IPS DF 4.7 (cell line): ENCODE data around the gene IL16.

Source experiments
- DNase-seq: peaks from one replicate; pipeline ENCODE4 v3.0.0-alpha.2; 2013; ENCODE audit warnings: low spot score; ENCODE audit errors: extremely low read depth

Gene IL16

GRCh38 chr15:81274255-81274654, 77.6 kb downstream of the IL16 start:
- no peak for DNase-seq

- DNase-seq = peak; percentile 88
Measured at GRCh38 chr15:81274931-81275707, 78.4 kb downstream of the IL16 start.

DNA sequence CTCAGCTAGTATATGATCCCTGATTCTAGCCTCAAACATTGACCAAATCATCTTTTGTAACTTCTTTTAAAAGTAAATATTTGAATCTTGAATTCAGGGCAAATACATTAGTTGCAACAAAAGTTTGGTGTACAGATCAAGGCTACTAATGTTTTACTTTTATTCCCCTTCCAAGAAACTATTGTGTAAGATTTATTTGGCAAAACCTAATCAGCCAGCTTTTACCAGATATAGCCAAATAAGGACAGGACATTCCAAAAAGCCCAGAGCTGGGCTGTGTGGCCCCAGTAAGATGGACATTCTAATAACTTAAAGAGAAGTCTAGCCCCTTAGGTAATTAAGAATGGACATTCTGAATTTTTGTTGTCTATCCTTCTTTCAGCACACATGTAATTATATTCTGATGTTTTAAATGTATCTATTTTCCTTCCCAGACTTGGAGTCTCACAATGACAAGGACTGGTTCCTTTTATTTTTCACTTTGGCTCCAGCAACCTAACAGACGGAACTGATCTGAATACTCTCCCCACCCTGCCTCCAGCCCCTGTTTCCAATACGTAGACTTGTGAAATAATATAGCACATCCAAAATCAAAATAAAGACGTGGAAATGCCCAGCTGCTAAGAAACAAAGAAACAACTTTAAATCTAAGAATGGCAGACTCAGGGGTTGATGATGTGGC, 79.2 kb downstream of the IL16 start:
- DNase-seq = no peak

DNA sequence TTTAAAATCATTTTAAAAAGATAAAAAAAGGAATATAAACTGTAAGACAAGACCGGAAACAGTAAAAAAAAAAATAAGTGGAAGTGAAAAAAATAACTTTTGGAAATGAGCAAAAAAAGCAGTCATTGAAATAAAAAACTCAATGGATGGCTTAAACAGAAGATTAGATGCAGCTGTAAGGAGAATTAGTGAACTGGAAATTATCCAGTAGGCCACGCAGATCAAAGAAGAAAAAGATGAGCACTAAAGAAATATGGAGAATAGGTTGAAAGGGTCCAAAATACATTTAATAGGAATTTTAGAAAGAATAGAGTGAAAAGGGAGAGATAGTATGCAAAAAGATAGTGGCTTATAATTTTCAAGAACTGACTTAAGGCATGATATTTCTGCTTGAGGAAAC, 80.3 kb downstream of the IL16 start:
- DNase-seq = no peak

DNA sequence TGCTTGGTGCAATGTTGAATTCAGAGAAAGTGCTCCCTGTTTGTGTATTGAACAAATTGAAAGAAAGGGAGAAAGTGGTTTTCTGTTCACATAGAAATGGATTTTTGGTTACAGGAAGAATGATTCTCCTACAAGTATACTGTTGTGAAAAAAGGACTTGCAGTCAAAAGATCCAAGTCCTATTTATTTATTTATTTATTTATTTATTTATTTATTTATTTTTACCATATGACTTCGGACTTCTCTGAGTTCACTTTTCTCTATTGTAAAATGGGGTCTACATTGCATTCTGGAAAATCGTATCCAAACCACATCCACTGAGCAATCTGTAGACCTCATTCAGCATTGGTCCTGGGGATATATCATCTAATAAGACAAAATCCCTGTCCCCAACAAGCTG, 81.2 kb downstream of the IL16 start:
- no peak for DNase-seq

- no peak for DNase-seq
Measured at GRCh38 chr15:81278306-81279029, 81.8 kb downstream of the IL16 start.

DNA sequence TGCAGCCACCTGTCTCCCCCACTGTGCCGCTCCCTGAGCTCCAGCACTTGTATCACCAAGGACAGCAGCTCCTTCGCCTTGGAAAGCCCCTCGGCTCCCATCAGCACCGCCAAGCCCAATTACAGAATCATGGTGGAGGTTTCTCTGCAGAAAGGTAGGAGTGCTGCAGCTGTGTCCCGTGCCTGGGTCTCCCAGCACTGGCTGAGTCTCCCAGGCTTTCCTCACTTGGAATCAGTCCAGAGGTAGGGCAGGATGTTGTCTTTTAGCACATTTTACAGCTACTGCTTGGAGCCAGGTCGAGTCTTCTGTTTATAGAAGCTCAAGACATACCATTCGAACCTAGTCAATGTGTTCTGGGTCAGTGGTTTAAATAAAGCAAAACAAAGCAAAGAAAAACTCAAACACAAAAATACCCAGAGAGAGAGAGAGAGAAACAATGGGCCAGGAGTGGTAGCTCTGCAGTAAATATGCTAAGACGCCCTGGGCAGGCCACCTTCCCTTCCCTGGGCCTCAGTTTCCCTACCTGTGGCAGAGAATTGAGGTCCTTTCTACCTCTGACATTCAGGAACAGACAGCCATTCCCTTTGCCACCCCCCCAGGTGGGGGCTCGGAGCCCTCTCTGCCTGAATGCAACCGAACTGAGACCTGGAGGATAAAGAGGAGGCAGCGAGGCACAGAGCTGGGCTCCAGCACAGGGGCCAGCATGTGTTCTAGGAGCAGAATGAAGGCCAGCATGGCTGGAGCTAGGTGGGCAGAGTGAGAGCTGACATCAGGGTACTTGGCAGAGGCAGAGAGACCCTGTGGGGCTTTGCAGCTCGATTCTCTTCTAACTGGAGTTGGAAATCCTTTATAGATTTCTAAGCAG, 83.2 kb downstream of the IL16 start:
- DNase-seq = no peak

GRCh38 chr15:81280696-81281455, 84.2 kb downstream of the IL16 start:
- DNase-seq = no peak

- no peak for DNase-seq
Measured at GRCh38 chr15:81281456-81281735, 84.7 kb downstream of the IL16 start.

DNA sequence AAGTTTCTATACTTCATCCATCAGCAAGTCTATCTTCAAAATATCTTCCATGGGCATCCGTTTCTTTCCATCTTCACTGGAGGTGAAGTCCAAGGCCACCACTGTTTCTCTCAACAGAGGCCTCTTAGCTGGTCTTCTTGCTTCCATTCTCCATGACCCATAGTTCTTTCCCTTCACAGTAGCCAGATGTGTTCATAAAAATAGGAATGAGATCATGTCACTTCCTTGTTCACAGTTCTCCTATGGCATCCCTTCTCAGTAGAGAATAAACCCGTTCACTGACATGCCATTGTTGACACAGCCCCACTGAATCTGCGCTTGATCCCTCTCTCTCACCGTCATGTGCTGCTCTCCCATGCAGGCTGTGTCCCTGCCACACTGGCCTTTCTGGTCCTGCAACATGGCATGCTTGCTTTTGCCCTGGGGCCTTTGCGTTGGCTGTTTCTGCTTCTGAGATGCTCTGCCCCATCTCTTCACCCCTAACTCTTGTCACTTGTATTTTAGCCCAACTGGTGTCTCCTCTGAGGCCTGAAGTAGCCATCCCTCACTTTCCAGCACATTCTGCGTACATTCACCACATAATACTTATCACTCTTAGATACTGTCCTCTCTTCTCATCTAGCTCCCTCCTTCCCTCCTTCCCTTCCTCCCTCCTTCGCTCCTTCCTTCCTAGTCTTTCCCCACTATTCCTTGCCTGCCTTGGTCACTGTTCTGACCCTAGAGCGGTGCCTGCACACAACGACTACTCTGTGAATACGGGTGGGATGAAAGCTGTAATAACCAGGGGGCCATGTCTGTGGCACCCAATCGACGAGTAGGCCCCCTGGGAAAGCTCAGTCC, 85.3 kb downstream of the IL16 start:
- no peak for DNase-seq

GRCh38 chr15:81282606-81282895, 85.9 kb downstream of the IL16 start:
- no peak for DNase-seq

DNA sequence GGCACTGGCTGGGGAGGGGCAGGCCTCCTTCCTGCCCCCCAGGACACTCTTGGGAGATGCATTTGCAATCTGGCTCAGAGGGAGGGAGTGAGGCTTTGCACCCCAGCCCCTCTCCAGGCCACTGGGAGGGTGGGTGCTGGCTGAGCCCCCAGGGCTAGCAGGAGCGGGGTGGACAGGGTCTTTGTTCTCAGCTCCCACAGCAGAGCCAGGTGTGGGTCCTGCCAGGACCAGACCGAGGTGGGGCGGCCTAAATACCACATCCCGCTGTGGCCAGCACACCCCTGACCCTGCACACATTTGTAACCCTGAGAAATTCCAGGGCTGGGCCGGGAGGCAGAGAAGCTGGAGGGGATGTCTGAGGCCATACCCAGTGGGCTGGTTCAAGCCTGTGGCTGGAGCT, 86.2 kb downstream of the IL16 start:
- no peak for DNase-seq

- no peak for DNase-seq
Measured at GRCh38 chr15:81284256-81285031, 87.8 kb downstream of the IL16 start.

- DNase-seq = no peak
Measured at GRCh38 chr15:81285461-81285860, 88.8 kb downstream of the IL16 start.

DNA sequence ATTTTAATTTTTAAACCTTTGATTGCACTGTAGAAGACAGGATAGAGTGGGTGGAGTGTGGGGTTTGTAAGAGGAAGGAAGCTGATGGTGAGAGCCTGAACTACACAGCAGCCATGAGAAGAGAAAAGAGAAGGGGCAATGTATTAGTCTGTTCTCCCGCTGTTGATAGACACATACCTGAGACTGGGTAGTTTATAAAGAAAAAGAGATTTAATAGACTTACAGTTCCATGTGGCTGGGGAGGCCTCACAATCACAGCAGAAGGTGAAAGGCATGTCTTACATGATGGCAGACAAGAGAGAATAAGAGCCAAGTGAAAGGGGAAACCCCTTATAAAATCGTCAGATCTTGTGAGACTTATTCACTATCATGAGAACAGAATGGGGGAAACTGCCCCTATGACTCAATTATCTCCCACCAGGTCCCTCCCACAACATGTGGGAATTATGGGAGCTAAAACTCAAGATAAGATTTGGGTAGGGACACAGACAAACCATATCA, 90.0 kb downstream of the IL16 start:
- no peak for DNase-seq

- no peak for DNase-seq
Measured at GRCh38 chr15:81288040-81288439, 91.4 kb downstream of the IL16 start.

- DNase-seq = no peak
Measured at GRCh38 chr15:81288616-81289015, 91.9 kb downstream of the IL16 start.

DNA sequence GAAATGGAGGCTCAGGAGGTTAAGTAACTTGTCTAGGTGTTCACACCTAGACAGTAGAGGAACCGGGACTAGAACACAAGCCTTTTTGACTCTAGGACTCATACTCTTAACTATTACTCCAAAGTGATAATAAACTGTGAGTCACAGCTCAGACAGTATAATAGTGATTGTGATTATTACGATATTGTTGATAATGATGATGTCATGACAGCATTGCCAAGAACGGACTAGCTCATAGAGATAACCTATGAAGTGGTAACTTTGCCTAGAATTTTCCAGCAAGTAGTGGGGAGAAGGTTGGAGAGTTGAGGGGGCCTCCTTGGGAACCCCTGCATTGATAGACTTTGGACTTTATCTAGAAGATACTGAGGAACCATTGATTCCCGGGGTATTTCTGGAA, 93.2 kb downstream of the IL16 start:
- no peak for DNase-seq

- DNase-seq = no peak
Measured at GRCh38 chr15:81291916-81292522, 95.3 kb downstream of the IL16 start.
